CD4-positive, alpha-beta T cell treated with Interleukin-4 for 4 hours (primary cell): Measurements from ENCODE around the gene CARMIL3.
"Not testable (repeated sequence)": the region's sequence is repeated elsewhere in the genome, so short reads cannot be mapped to it uniquely, and the experiment has no call there.

Experiments used
- DNase-seq: peaks from one replicate; pipeline ENCODE4 v3.0.0-alpha.2; 2020

Gene CARMIL3

DNA sequence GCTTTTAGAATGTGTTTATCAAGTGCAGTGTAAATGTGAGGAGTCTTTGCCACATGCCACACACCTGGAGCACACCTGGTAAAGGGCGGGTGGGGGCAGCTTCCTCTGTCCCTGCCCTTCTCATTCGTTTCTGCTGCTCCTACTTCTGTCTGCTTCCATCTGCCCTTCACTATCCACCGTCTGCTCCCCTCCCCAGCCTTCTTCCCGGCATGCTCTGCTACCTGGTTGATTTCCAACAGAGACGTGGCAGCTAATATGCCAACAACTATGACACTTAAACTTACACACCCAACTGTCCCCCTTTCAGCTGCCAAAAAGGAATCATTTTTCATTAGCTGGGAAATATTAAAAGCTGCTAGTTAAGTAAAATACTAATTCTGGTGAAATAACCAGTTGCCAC lies 9.1 kb upstream of the CARMIL3 start:
- DNase-seq, result no peak

DNA sequence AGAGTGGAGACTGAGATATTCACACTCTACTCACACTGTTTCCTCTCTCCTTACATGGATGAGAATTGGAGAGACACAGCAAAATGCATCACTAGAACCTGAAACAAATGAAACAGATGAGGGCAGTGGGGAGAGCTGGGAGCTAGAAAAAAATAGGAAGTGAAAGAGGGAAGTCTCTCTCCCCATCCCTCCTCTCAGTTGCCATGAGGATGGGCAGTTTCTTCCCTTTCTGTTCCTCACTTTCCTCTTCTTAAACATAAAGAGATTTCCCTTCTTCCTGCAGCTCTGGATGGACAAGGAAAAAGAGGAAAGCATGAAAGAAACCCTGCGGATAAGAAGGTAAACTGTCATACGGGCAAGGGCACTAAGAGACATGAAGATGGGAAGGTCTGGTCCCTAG lies 2.8 kb upstream of the CARMIL3 start:
- not testable (repeated sequence) for DNase-seq

DNA sequence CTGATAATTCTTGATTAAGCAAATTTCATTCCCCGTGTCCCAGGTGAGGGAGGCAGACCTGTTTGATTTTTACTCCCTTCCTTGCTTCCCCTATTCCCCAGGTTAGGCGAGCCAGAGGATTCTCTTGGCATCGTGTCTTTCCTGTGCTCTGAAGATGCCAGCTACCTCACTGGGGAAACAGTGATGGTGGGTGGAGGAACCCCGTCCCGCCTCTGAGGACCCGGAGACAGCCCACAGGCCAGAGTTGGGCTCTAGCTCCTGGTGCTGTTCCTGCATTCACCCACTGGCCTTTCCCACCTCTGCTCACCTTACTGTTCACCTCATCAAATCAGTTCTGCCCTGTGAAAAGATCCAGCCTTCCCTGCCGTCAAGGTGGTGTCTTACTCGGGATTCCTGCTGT lies 1.1 kb upstream of the CARMIL3 start:
- DNase-seq, result not testable (repeated sequence)

DNA sequence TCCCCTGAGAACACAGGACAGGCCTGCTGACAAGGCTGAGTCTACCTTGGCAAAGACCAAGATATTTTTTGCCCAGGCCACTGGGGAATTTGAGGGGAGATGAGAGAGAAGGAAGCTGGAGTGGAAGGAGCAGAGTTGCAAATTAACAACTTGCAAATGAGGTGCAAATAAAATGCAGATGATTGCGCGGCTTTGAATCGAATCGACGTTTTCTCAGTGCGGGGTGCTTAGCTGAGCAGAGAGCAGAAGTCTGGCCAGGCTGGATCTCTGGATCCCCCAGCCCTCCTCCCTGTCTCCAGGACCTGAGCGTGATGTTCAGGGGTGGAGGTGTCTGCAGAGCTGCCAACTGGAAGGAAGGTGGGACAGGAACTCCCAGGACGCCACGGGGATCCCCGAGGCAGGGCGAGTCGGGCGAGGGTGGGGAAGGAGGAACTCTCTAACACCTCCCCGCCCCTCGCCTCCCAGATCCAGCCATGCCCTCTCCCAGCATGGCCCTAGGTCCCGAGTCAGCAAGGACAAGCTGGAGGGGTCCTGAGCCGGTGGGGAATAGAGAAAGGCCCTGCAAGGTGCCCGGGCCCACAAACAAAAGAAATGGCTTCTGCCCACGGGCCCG lies 527 bp upstream of the CARMIL3 start:
- DNase-seq, result no peak

DNA sequence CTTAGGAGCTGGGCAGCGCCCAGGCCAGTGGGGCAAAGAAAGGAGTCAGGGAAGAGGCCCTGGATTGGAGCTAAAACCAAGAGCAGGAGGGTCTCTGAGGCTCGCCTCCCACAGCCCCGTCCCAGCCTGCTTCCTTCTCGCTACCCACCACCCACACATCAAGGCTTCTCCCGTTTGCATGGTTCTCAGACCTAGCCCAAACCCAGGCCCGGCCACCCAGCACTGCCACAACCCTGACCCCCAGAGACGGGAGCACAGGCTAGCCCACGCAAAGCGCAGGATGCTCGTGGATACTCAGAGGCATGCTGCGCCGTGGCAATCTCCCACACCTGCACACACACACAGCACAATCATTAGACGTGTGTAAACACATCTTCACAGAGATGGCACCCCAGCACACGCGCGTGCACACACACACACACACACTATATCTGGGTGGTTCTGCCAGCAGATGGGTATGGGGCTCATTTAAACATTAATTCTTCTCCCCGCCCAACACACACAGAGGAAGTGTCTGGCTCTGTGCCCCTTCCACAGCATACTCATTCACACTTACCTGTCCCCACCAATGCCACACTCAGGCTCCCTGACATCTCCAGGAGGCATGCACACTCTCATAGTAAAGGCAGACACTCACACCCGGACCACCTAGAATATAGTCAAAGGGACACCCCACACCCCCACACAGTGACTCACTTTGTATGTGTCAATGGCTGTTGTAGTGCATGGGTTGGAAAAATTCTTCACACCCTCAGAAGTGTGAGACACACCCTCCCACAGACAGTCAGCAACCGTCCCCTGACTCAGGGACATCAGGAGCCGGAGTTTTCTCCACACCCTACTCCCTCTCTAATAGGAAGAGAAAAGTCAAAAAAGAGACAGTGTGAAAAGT lies 1.1 kb downstream of the CARMIL3 start:
- peak; percentile 82 for DNase-seq

DNA sequence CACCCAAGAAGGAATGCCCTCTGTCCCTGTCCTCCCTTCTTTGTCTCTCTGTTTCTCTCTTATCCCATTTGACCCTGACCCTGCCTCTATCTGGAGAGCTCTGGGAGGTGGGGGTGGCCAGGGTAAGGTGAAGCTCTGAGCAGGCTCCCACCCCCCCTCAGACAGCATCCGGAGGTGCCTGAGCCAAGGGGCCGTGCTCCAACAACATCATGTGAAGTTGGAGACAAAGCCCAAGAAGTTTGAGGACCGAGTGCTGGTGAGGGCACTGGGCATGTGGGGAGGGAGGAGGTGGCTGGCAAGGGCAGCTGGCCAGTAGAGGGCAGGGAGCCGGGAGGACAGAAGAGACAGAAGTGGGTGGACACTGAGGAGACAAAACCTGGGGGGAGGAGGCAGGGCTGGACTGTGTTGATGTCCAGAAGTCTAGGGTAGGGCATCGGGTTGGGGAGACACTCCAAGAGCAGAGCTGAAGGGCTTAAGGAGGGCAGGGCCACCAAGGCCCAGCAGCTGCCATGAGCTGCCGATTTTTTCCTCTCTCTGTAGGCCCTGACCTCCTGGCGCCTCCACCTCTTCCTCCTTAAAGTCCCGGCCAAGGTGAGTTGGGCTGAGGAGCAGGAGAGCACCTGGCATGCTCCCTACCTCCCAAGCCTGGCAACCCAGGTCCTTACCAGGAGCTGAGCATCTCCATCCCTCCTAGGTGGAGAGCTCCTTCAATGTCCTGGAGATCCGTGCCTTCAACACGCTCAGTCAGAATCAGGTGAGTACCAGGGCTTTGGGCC lies 1.9 kb downstream of the CARMIL3 start:
- no peak for DNase-seq

DNA sequence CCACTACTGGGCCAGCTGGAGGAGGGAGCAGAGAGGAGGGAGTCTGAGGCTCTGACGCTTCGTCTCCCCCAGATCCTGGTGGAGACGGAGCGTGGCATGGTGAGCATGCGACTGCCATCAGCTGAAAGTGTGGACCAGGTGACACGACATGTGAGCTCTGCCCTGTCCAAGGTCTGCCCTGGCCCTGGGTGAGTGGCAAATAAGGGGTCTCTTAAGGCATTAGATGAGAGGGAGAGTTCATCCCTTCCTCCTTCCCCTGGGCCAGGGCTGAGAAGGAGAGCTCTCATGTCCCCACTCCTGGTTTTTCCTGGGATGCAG lies 2.5 kb downstream of the CARMIL3 start:
- no peak for DNase-seq

DNA sequence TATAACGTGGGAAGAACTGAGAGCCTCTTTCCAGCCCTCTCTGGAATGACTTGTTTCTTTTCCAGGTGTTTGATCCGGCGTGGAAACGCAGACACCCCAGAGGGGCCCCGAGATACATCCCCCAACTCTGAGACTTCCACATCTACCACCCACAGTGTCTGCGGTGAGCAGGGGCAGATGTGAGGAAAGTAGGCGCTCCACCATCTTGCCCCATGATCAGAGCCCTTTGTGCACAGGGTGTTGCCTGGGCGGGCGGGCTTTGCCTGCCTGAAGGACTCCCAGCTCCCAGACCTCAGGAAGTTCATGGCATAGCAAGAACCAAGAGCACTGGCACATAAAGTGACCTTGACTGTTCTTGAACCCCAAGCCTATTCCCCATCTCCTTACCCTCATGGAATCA lies 2.8 kb downstream of the CARMIL3 start:
- DNase-seq, result no peak

DNA sequence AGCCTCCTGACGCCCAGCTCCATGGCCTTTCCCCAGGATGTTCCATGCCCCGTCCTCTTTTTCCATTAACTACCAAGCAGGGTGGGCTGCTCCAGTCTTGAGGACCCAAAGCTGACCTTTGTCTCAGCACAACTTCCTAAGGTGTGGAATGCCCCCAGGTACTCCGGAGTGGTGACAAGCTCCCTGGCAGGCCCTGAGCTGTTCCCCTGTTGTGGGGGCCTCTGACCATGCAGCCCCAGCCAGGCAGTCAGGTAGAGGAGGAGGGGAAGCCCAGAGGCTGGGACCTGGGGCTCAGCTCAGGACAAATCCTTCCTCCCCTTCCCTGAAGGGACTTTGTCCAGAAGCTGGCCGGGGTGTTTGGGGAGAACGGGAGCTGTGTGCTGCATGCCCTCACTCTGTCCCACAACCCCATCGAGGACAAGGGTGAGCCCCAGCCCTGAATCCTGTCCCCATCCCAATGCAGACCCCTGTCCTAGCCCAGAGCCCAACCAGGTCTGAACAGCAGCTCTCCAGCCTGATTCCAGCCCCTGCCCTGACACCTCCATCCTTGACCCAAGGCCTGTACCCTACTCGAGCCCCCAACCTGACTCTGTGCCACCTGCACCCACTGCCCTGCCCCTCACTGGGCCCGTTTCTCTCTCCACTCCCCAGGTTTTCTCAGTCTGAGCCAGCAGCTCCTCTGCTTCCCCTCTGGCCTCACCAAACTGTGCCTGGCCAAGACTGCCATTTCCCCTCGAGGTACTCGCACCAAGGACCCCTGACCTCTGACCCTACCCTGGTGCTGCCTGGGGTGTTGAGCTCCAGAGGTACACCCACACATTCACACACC lies 4.4 kb downstream of the CARMIL3 start:
- no peak for DNase-seq

DNA sequence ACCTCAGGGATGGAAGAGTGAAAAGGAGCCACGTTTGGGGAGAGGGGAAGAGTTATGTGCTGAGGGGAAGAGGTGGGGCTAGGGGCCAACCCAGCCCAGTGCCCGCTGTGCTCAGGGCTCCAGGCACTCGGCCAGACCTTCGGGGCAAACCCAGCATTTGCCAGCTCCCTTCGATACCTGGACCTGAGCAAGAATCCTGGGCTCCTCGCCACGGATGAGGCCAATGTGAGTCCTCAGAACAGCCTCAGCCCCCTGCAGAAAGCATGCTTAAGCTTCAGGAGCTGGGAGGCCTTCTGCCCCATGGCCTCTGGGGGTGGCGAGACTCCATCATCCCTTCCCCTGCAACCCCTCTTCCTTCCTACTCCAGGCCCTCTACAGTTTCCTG lies 5.0 kb downstream of the CARMIL3 start:
- no peak for DNase-seq

DNA sequence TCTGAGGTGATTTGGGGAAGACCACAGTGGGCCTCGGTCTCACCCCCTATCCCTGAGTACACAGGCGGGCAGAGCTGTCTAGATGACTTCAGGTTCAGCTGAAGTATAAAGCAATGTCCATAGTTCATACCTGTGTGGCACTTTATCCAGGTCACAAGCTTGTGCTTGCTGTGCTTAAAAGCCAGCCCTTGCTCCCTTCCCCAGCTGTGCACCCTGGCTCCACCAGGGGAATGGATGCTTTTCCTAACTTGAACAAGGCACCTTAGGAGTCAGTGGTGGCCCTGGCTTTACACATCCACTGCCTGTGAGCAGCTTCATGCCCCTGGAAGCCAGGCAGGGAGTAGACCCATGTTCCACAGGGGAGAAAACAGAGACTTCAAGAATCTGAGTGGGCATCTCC lies 5.5 kb downstream of the CARMIL3 start:
- no peak for DNase-seq

DNA sequence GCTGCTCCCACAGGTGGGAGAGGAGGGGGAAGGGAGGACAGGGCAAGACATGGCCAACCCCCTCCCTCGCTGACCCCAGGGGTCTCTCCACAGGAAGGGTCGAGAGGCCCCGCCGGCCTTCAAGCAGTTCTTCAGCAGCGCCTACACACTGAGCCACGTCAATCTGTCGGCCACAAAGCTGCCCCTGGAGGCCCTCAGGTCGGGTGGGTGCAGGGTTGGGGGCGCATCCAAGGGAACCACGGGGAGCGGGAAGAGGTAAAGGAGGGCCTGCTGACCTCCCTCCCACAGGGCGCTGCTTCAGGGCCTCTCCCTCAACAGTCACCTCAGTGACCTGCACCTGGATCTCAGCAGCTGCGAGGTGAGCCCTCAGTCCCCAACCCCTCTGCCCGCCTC lies 6.1 kb downstream of the CARMIL3 start:
- DNase-seq, result no peak

DNA sequence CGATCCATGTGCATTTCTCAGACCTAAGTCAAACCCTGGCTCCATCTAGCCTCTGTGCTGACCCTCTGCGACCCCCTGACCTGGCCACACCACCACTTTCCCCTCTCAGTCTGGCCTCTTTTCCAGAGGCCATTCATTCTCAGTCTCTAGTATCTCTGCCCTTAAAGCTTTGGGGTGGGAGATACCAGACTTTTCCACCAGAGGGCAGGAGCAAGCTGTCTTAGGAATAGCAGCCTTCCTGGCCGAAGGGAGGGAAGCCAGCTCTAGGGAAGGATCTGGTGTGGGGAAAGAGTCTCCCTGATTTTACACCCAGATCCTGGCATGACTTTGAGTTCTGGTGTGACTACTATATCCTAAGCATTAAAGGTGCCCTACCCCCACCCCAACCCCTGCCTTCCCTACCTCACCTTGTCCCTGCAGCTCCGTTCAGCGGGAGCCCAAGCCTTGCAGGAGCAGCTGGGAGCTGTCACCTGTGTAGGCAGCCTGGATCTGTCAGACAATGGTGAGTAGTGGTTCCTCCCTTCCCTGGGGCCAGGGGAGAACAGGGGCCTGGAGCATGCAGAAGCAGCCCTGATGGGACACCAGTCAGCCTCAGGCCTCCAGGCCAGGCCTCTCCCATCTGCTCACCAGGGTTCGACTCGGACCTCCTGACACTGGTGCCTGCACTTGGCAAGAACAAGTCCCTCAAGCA lies 6.6 kb downstream of the CARMIL3 start:
- DNase-seq, result peak; percentile 73

DNA sequence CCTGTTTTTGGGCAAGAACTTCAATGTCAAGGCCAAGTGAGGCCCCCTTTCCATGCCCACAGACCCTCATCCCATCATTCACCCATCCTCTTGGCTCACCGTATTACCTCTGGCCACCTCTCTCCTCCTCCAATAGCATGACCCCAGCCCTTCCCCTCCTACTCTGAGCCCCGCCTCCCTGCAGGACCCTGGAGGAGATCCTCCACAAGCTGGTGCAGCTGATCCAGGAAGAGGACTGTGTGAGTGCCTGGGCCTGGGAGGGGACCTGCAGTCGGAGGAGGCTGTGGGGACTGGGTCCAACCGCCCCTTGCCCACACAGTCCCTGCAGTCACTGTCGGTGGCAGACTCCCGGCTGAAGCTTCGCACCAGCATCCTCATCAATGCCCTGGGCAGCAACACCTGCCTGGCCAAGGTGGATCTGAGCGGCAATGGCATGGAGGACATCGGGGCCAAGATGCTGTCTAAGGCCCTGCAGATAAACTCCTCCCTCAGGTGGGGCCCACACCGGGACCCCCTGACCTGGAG lies 7.2 kb downstream of the CARMIL3 start:
- DNase-seq, result no peak

DNA sequence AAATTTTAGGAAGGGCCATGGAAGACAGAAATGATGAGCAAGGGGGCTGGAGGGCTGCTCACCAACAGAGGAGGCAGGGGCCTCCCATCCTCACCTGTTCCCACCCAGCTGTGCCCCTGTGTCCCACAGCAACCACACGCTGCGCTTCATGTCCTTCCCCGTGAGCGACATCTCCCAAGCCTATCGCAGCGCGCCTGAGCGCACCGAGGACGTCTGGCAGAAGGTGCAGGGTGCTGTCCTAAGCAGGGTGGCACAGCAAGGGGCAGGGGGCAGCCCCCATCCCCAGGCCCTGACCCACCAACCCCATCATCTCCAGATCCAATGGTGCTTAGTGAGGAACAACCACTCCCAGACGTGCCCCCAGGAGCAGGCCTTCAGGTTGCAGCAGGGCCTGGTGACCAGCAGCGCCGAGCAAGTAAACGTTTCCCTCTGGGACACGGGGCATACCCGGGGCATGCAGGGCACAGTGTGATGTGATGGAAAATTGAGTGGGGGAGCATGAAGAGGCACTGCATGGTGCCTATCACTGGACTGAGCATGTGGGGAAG lies 8.1 kb downstream of the CARMIL3 start:
- no peak for DNase-seq

DNA sequence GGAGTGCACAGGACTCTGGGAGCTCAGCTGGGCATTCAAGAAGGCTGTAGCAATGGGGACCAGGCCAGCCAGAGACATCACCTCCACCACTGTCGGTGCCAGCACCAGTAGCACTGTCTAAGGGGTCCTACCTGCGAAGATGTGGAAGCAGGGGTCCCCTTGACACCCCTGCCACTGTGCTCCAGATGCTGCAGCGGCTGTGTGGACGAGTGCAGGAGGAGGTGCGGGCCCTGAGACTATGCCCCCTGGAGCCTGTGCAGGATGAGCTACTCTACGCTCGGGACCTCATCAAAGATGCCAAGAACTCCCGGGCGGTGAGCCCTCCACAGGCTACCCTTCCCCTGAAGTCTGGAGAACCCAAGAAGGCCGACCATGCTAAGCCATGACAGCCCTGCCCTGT lies 8.6 kb downstream of the CARMIL3 start:
- DNase-seq, result no peak

DNA sequence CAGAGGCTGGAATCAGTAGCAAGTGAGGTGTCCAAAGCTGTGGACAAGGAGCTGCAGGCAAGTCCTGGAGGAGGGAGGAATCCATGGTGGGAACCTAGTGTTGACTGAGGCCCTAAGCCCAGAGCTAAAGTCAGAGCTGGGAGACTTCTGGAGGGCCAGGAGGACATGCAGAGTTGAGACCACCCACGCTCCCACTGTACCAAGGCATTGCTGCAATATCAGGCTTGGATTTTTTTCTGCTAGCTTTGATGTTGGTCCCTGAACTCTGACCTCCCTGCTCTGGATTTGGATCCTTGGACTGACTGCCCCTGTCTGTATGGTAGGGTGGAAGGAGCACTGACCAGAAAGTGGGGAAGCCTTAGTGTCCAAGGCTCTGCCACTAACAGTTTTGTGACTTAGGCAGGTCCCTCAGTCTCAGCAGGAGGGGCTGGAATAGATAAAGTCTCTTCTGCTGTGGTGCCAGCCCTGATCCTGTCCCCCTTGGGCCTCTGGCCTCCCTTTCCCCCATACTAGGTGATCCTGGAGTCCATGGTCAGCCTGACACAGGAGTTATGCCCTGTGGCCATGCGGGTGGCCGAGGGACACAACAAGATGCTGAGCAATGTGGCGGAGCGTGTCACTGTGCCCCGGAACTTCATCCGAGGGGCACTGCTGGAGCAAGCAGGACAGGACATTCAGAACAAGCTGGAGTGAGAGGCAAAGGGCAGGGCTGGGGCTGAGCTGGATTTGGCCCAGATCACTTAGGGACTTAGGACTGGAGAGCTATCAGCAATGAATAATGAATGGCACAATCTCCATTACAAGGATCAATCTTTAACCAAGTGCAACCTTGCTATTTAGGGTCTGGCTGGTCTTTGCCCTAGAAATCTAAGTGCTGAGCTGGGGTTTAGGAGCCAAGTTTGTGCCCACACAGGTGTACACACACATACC lies 9.4 kb downstream of the CARMIL3 start:
- no peak for DNase-seq

DNA sequence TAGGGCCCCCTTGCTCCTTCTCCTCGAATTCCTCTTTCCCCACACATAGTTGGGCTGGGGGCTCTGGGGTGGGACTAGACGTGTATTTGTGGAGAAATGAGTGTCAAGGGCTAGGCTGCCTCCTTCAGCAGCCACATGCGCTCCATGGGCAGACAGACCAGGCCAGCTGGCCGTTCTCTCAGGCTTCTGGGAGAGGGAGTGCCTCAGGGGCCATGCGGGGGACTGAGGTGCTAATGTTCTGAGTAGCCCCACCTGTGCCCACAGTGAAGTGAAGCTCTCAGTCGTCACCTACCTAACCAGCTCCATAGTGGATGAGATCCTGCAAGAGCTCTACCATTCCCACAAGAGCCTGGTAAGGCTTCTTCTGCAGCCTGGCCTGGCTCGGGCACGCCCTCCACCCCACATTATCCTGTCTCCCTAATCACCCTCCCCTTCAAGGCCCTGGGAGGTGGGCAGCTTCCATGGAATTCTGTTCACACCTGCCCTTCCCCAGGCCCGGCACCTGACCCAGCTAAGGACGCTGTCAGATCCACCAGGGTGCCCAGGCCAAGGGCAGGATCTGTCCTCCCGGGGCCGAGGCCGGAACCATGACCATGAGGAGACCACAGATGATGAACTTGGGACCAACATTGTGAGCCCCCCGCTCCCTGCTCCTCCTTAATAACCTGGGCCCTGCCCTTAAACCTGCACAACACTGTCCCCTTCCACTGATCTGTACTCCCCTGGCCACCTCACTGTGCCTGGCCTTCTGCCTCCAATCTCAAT lies 10.6 kb downstream of the CARMIL3 start:
- no peak for DNase-seq

DNA sequence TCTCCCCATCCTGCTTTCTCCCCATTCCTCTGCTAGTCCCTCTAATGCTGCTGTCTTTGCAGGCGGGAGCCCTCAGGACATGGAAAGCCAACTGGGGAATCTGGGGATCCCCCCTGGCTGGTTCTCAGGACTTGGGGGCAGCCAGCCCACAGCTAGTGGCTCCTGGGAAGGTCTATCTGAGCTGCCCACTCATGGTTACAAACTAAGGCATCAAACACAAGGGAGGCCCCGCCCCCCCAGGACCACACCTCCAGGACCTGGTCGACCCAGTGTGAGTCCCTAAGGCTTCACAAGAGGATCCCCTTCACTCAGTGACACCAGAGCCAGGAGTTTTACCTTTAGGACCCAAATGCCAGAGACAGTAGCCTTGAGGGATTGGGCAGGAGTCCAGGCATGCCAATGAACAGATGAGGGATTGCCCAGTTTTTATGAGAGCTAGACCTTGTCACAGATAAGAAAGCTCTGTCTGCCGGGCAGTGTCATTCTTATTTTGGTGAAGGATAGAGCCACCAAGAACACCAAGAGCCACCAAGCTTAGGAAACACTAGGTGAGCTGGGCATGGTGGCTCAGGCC lies 11.5 kb downstream of the CARMIL3 start:
- DNase-seq, result no peak
